GM19025 (cell line): Measurements from ENCODE around the gene ALOX15B.
"Not testable (repeated sequence)": the region's sequence is repeated elsewhere in the genome, so short reads cannot be mapped to it uniquely, and the experiment has no call there.

Source experiments
- ATAC-seq: cut with Tn5 transposase; IDR thresholded peaks from one replicate; pipeline ENCODE4 v1.9.1; 2021; ENCODE audit warnings: mild to moderate bottlenecking, low read depth, moderate library complexity; ENCODE audit not compliant: unreplicated experiment

Gene ALOX15B

GRCh38 chr17:8013731-8014557 is 24.9 kb upstream of the ALOX15B start:
- ATAC-seq, result no peak

GRCh38 chr17:8014558-8014850 is 24.4 kb upstream of the ALOX15B start:
- no peak for ATAC-seq

- ATAC-seq, result no peak
Observed at GRCh38 chr17:8015236-8015956, 23.5 kb upstream of the ALOX15B start.

- ATAC-seq, result no peak
Observed at GRCh38 chr17:8015957-8016631, 22.8 kb upstream of the ALOX15B start.

- ATAC-seq, result no peak
Observed at GRCh38 chr17:8016632-8017424, 22.0 kb upstream of the ALOX15B start.

GRCh38 chr17:8018436-8018835 is 20.4 kb upstream of the ALOX15B start:
- ATAC-seq, result no peak

- ATAC-seq, result no peak
Observed at GRCh38 chr17:8019166-8019565, 19.7 kb upstream of the ALOX15B start.

- ATAC-seq, result no peak
Observed at GRCh38 chr17:8019665-8020650, 18.9 kb upstream of the ALOX15B start.

GRCh38 chr17:8020776-8021564 is 17.9 kb upstream of the ALOX15B start:
- no peak for ATAC-seq

GRCh38 chr17:8021565-8022359 is 17.1 kb upstream of the ALOX15B start:
- no peak for ATAC-seq

GRCh38 chr17:8022360-8023003 is 16.4 kb upstream of the ALOX15B start:
- no peak for ATAC-seq

GRCh38 chr17:8024161-8024560 is 14.7 kb upstream of the ALOX15B start:
- not testable (repeated sequence) for ATAC-seq

- no peak for ATAC-seq
Observed at GRCh38 chr17:8025176-8025911, 13.5 kb upstream of the ALOX15B start.

GRCh38 chr17:8029121-8029520 is 9.7 kb upstream of the ALOX15B start:
- ATAC-seq, result no peak

GRCh38 chr17:8031261-8031661 is 7.6 kb upstream of the ALOX15B start:
- ATAC-seq, result no peak

GRCh38 chr17:8031950-8032349 is 6.9 kb upstream of the ALOX15B start:
- ATAC-seq, result no peak

GRCh38 chr17:8032442-8032841 is 6.4 kb upstream of the ALOX15B start:
- ATAC-seq, result no peak
